Middle frontal gyrus (tissue), 1 donor: ENCODE data around the gene RDM1.
"Not testable (repeated sequence)": the region's sequence is repeated elsewhere in the genome, so short reads cannot be mapped to it uniquely, and the experiment has no call there.

Source experiments
- DNase-seq: peaks from one replicate; pipeline ENCODE4 v3.0.0-alpha.2; 2015; ENCODE audit warnings: low spot score; ENCODE audit errors: extremely low spot score

Gene RDM1

DNA sequence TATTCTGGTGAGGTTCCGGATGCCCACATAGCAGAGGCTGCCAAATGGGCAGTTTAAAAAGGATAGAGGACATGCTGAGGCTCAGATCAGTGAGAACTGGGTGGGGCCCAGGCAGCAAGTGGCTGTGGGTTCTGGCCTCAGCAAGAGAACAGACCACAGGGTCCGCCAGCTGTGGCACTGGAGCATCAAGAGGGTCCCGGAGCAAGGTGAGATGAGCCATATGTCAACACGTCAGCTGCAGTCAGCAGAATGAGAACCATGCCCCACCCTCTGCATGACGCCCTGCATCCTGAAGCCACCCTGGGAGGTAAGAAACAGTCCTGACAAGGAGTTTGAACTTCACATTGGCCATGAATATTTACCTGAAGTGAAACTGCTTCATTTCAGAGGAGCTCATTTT, 30.3 kb downstream of the RDM1 start:
- DNase-seq: no peak

DNA sequence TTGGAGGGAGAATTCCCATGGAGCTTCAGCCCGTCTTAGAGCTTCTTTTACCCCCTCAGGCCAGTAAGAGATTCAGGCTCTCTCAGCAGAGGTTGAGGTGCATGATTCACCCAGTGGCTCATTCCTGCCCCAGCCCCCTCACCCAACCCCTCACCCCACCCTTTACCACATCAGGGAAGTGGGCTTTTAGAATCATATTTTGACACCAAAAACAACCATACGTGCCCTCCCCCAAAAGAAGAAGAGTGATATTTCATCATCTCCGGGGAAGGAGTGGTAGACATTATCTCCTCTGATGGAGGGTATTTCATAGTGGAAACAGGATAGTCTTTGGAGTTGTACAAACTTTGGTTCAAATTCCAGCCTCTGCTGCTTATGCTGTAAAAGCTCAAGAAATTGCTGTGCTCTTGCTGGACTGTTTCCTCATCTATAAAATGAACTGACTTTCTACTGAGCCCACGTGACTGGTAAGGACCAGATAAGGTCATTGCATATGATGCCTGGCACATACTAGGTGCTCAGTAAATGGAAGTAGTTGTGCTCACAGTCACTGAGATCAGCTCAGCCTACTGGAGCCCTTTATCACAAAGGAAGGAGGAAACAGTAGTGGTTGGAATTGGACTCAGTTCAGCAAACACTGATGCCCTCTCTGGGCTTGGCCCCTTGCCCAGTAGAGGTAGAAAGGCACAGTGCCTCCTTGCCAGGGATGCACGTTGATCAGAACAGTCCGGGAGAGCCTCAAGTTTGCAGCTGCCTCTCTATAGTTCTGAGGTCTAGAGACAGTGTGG, 32.1 kb downstream of the RDM1 start:
- DNase-seq: no peak

- not testable (repeated sequence) for DNase-seq
Observed at GRCh38 chr17:35897772-35898171, 32.8 kb downstream of the RDM1 start.

DNA sequence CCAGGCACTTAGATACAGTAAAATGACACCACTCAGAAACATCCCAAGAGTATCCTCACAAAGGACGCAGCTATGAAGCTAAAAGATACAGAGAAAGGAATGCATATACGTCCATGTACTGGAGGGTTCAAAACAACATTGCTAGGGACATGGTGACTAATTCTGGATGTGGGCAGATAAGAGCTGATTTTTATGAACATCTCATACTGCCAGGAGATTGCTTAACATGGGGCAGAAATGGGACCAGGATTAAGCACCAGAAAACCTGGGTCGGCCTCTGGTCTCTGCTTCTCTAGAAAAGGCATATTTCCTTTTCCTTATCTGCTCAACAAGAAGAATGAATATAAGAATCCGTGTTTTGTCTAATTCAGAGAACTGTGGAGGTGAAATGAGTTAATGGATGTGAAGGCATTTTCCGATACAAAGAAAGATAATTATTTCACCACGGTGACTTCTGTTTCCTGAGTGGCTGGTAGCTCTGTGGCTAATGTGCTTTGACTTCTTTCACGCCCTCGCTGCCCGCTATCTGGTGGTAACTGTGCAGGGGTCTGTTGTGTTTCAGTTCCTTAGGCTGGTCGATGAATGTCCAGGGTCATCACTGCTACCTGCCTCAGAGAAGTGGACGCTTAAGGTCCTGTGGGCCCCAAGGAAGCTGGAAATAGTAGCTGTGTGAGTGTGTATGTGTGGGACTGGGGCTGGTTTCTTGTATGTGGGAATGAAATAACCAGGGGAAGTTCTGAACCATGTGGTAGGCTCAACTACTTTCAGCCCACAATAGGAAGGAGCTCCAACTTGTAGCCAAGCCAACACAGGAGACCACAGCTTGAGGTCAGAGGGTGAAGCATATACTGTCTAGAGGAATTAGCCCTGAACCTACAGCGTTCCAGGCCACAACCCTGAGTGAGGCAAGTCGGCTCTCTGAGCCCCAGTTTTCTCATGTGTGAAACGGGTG, 34.7 kb downstream of the RDM1 start:
- DNase-seq: no peak

GRCh38 chr17:35894206-35894605, 36.4 kb downstream of the RDM1 start:
- no peak for DNase-seq

GRCh38 chr17:35893751-35894150, 36.8 kb downstream of the RDM1 start:
- DNase-seq: no peak

GRCh38 chr17:35892091-35893035, 38.2 kb downstream of the RDM1 start:
- no peak for DNase-seq

- no peak for DNase-seq
Observed at GRCh38 chr17:35891269-35891668, 39.3 kb downstream of the RDM1 start.

GRCh38 chr17:35890774-35891155, 39.8 kb downstream of the RDM1 start:
- DNase-seq: no peak

DNA sequence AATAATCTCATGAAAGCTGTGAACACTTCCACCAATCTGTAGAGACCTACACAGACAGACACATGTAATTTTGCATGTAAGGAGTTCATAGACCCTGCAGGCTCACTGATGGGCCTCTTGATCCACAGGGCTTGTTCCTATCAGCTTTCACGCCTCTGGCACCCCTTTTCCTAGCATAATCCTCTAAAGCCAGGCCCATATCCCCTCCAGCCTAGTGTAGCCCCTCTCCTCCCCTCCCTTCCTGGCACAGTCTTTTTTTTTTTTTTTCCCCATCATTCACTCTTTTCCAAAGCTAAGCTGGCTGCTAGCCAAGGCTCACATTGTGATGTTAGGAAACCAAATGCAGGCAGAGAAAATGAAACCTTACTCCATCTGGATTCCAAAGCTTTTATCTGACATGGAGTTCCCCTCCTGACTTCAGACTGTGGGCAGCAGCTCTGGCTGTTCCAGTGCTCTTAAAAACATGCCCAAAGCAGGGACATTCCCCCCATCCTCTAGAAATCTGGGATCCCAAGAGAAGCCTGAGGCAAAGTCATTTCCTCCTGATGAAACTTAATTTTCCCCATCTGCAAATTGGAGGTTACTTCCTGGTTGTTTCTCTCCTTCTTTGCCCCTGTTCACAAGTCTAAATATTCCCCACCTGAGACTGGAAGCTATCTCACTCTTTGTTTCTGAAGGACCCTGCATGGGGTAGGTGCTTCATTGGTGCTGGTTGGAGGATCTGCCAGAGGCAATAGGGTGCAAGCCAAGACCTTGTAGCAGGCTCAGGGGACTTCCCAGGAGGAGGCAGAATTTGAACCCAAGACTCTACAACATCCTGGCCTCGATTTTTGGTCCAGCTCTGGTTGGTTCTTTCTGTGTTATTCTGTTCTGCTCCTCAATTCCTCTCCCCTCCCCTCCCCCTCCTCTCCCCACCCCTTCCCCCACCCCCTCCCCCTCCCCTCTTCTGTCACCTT, 40.5 kb downstream of the RDM1 start:
- DNase-seq: no peak

- no peak for DNase-seq
Observed at GRCh38 chr17:35889241-35889640, 41.3 kb downstream of the RDM1 start.

- no peak for DNase-seq
Observed at GRCh38 chr17:35879773-35880654, 50.6 kb downstream of the RDM1 start, which contains the start of gene CCL5. Gene CCL5, minus strand, starts transcription at chr17:35880360.

GRCh38 chr17:35878361-35878760, 52.2 kb downstream of the RDM1 start:
- no peak for DNase-seq

GRCh38 chr17:35877345-35878029, 53.1 kb downstream of the RDM1 start:
- no peak for DNase-seq

DNA sequence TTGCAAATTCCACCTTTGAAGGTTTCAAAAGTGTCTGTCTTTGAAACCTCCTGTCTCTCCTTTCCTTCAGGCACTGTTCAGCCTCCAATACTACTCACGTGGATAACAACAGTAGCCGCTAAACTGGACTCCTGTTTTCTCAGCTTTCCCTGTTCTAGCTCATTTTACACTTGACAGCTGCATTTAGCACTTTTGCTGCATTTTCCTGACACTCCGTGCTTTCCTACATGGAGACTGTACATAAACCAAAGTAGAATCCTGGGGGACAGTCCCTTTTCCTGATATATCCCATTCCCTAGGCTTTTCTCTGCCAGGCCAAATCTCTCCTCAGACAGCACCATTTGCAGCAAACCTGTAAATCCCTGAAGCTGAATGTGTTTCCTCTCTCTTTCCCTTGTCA, 54.0 kb downstream of the RDM1 start:
- DNase-seq: no peak

DNA sequence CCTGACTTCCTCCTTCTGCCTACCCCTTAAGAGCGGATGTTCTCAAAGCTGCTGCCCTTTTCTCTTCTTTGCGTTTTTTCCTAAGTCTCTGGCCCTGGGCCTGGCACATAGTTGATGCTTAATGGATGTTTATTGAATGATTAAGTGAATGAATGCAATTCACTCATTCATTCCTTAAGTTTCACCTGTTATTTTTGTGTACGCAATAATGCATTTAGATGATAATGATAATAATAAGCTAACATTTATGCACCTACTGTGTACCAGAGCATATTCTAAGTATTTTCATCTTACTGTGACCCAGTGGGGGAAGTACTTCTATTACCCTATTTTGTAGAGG, 54.8 kb downstream of the RDM1 start:
- no peak for DNase-seq

GRCh38 chr17:35875072-35875799, 55.3 kb downstream of the RDM1 start:
- no peak for DNase-seq
